Psoas muscle (tissue), 8 donors: Measurements from ENCODE around the gene RAC3. TPM values are rescaled to one million over a fixed set of nuclear protein-coding genes. Genes with fewer than 3 reads are reported as not detected.

Experiments used
- ATAC-seq, 4 donors: fragments of 200-7000 bp; cut with Tn5 transposase; one replicate each; pipeline ENCODE4 v1.9.1; 2020; ENCODE audit warnings: moderate library complexity in 3 of 4, mild to moderate bottlenecking in 2 of 4
- DNase-seq, 2 donors: peaks; one replicate each; pipeline ENCODE4 v3.0.0-alpha.2; 2020
- H3K27ac ChIP-seq: fragments of 200-600 bp; one replicate; pipeline ENCODE4 v1.8.0; 2022
- H3K27me3 ChIP-seq, 3 donors: fragments of 200-600 bp in 1 of 3; one replicate each; pipeline versions ENCODE4 v1.6.1 to v1.8.0; 2013 to 2022; ENCODE audit warnings: low read length in 2 of 3, mild to moderate bottlenecking in 2 of 3, moderate library complexity in 1 of 3; ENCODE audit not compliant: insufficient read depth in 3 of 3
- H3K36me3 ChIP-seq, 2 donors: fragments of 200-600 bp in 1 of 2; one replicate each; pipeline versions ENCODE4 v1.6.1 to v1.8.0; 2013 to 2022; ENCODE audit warnings: low read depth in 1 of 2, mild to moderate bottlenecking in 1 of 2, moderate library complexity in 1 of 2; ENCODE audit not compliant: insufficient read depth in 1 of 2
- H3K4me1 ChIP-seq: fragments of 200-600 bp; one replicate; pipeline ENCODE4 v1.8.0; 2022
- H3K4me3 ChIP-seq: fragments of 200-600 bp; one replicate; pipeline ENCODE4 v1.8.0; 2022; ENCODE audit warnings: mild to moderate bottlenecking
- H3K9me3 ChIP-seq: fragments of 200-600 bp; one replicate; pipeline ENCODE4 v1.8.0; 2022
- CTCF ChIP-seq: fragments of 200-600 bp; IDR thresholded peaks from one replicate; pipeline ENCODE4 v1.8.0; 2022; ENCODE audit warnings: antibody characterized with exemption
- whole genome bisulfite sequencing, 3 donors: extraction: QIAGEN DNeasy Blood & Tissue Kit; methylation state at CpG; one replicate each; pipeline versions ENCODE4 v1.1.6 to v1.1.7; 2013; 5-methylcytosine and 5-hydroxymethylcytosine counted together
- intact Hi-C, 2 donors: fragments of 100-400 bp; cut with DNase I; formaldehyde crosslinking; loops; one replicate each; pipeline versions ENCODE4 v1.11.0 to v1.14.2; 2022
- polyA plus RNA-seq, 3 donors: library from polyadenylated mRNA; stranded (reverse); fragments of 200-250 nt; gene quantifications; one replicate each; pipeline ENCODE4 v1.2.3, GENCODE V29; 2013
- total RNA-seq, 4 donors: library from RNA; stranded (reverse); fragmentation: NEBNext Ultra II Directional in 2 of 4; extraction: Animal tissue kit (Norgen Biotek cat#: 25700) in 2 of 4; gene quantifications; one replicate each; pipeline versions ENCODE4 v1.2.1 to v1.2.4, GENCODE V29; 2021 to 2023
- donor health status: healthy with polysubstance abuse.
- donor health status: DM: no; HTN: no; CAD: no; lungs with moderate emphysema.
- donor health status: Bipolar disorder and iron deficiency.
- donor health status: healthy.
- donor health status: DM: yes; HTN: yes; CAD: no.
- donor health status: DM: no; HTN: no; CAD: no.
- donor health status: DM: no; HTN: no; CAD: no.
- donor health status: DM: yes; HTN: yes; CAD: no.

RAC3 gene
- total and polyA plus RNA-seq, 7 donors: 0.05 to 0.83 TPM; not detected in 5

GRCh38 chr17:82012640-82013295, 18.7 kb upstream of the RAC3 start:
- ATAC-seq (no peak), DNase-seq (no peak)
- WGBS, 3 donors: 85 to 90% (median 85%) methylated on average over 10 to 19 of the region's 19 CpGs
- TF ChIP-seq CTCF: no peak
- Histone ChIP-seq H3K4me1 (peaks cover 6% of the 10 kb centered on the region), H3K36me3 (peaks cover 0 to 41% of the 10 kb centered on the region in 2 donors), H3K27me3 (no peaks in the 10 kb centered on the region), H3K27ac (no peak overlapping the region), H3K4me3 (no peak overlapping the region), H3K9me3 (no peaks in the 10 kb centered on the region)
- intact Hi-C loops: no loop called here

DNA sequence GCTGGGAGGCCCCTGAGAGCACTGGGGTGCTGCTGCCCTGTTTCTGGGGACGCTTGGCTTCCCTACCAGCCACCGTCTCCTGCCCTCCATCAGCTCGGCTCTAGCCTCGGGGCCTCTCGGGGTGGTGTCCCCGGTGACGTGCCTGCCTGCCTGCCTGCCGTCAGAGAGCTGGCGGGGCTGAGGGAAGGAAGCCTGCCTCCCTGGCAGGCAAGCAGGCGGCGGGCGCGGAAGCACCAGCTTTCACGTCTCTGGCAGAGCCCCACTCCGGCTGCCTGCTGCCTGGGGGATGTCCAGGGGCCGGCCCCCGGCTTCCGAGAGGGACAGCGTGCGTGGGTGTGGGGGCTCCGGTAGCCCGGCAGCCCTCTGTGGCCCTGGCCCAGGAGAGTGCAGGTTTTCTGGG, 18.1 kb upstream of the RAC3 start:
- intact Hi-C loops: no loop called here

GRCh38 chr17:82013772-82014321, 17.6 kb upstream of the RAC3 start:
- H3K4me3 ChIP-seq: no peak overlapping the region
- H3K27ac ChIP-seq: no peak overlapping the region
- DNase-seq (no peak), ATAC-seq (no peak)
- no peak for TF ChIP-seq CTCF
- H3K9me3 ChIP-seq: no peaks in the 10 kb centered on the region
- intact Hi-C loops: no loop called here
- peaks cover 16% of the 10 kb centered on the region for H3K4me1 ChIP-seq
- no peaks in the 10 kb centered on the region for H3K27me3 ChIP-seq
- WGBS, 3 donors: 72 to 90% (median 84%) methylated on average over 15 to 16 of the region's 16 CpGs
- peaks cover 0 to 41% of the 10 kb centered on the region in 2 donors for H3K36me3 ChIP-seq

More for the DNA sequence above, 18.1 kb upstream of the RAC3 start:
- H3K27ac ChIP-seq: no peak overlapping the region
- H3K4me3 ChIP-seq: no peak overlapping the region
- H3K9me3 ChIP-seq: no peaks in the 10 kb centered on the region
- H3K36me3 ChIP-seq: peaks cover 0 to 41% of the 10 kb centered on the region in 2 donors
- no peaks in the 10 kb centered on the region for H3K27me3 ChIP-seq
- TF ChIP-seq CTCF: no peak
- ATAC-seq (no peak), DNase-seq (no peak)
- 50 to 85% (median 75%) methylated on average over 20 to 22 of the region's 22 CpGs for WGBS, 3 donors
- H3K4me1 ChIP-seq: peaks cover 11% of the 10 kb centered on the region

GRCh38 chr17:82014432-82014831, 17.0 kb upstream of the RAC3 start:
- DNase-seq: no peak
- 67 to 79% (median 68%) methylated on average over 23 of the region's 23 CpGs for WGBS, 3 donors
- no peak overlapping the region for H3K4me3 ChIP-seq
- no peak overlapping the region for H3K27ac ChIP-seq
- TF ChIP-seq CTCF: no peak
- peaks cover 0 to 35% of the 10 kb centered on the region in 2 donors for H3K36me3 ChIP-seq
- intact Hi-C loops: no loop called here
- H3K27me3 ChIP-seq: no peaks in the 10 kb centered on the region
- H3K9me3 ChIP-seq: no peaks in the 10 kb centered on the region
- no peak for ATAC-seq
- peaks cover 21% of the 10 kb centered on the region for H3K4me1 ChIP-seq

- TF ChIP-seq CTCF: no peak
- no peak overlapping the region for H3K4me3 ChIP-seq
- ATAC-seq (no peak), DNase-seq (no peak)
- intact Hi-C loops: loop anchor here in 1 of 2 donors (5.0 kb wide), 1 partner anchor 38 kb away; the partner anchor contains the start of gene ASPSCR1
- H3K27me3 ChIP-seq: no peaks in the 10 kb centered on the region
- H3K27ac ChIP-seq: no peak overlapping the region
- 83 to 86% (median 85%) methylated on average over 13 of the region's 13 CpGs for WGBS, 3 donors
- H3K9me3 ChIP-seq: no peaks in the 10 kb centered on the region
- peaks cover 23% of the 10 kb centered on the region for H3K4me1 ChIP-seq
- H3K36me3 ChIP-seq: peaks cover 0 to 32% of the 10 kb centered on the region in 2 donors
Observed at GRCh38 chr17:82014971-82015310, 16.5 kb upstream of the RAC3 start.
